ENCODE results near the gene CFHR3.
"Not testable (repeated sequence)": the region's sequence is repeated elsewhere in the genome, so short reads cannot be mapped to it uniquely, and the experiment has no call there.

Gene CFHR3

GRCh38 chr1:196774603-196775002 is at the start of gene CFHR3:
CFHR3 (plus strand) TSS chr1:196774840; CDS start chr1:196774887, 47 bp downstream.
- no peak for DNase-seq (ENCODE audit: low read depth in 3 of 3, low spot score in 1 of 3)

DNA sequence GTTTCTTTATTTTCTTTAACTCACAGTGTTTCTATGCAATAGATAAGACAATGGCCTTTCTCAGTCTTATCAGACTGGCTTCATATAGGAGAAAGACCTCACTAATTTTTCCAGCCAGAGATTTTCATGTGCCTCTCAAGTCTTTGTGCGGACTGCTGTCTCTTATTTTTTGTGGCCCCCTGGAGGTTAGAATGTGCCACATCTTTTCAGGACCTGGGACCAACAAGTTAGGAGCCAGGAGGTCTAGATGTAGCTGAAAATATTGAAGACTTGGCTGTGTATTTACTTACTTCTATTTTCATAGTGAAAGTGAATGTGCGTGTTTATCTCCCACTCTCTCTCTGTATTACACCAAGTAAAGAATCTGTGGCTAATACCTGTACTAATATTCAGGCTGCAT is 42.1 kb upstream of the CFHR3 start:
- no peak for DNase-seq (ENCODE audit: low read depth in 3 of 3, low spot score in 1 of 3)

- DNase-seq (ENCODE audit: low read depth in 3 of 3, low spot score in 1 of 3), result no peak
These were observed 41.3 kb upstream of the CFHR3 start for GRCh38 chr1:196733091-196733970.

GRCh38 chr1:196734006-196734405 is 40.6 kb upstream of the CFHR3 start:
- DNase-seq (ENCODE audit: low read depth in 3 of 3, low spot score in 1 of 3), result no peak

DNA sequence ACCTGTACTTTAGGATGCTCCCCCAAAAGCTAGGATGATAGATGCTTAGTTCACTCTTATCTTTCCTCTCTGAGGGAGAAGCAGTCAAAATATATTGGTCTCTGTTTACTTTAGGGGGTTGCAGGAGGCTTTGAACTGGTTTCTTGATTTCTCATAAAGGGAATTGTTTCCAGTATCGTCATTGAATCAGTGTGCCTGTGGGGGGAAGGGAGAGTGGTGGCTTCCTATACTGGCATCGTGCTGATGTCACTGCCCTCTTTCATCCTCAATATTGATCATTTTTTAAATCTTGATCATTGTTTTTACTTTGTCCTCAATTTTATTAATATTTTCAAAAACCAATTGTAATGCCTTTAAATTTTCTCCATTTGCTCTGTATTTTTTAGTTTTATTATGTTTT is 40.2 kb upstream of the CFHR3 start:
- DNase-seq (ENCODE audit: low read depth in 3 of 3, low spot score in 1 of 3), result no peak

DNA sequence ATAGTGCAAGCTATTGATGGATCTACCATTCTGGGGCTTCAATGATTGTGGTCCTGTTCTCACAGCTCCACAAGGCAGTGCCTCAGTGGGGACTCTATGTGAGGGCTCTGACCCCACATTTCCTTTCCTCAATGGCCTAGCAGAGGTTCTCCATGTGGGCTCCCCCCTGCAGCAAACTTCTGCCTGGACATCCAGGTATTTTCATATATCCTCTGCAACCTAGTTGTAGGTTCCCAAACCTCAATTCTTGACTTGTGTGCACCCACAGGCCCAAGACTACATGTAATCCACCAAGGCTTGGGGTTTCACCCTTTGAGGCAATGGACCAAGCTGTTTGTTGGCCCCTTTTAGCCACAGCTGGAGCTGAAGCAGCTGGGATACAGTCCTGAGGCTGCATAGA is 35.9 kb upstream of the CFHR3 start:
- no peak for DNase-seq (ENCODE audit: low read depth in 3 of 3, low spot score in 1 of 3)

GRCh38 chr1:196743244-196743643 is 31.4 kb upstream of the CFHR3 start:
- DNase-seq (ENCODE audit: low read depth in 3 of 3, low spot score in 1 of 3), result not testable (repeated sequence)

DNA sequence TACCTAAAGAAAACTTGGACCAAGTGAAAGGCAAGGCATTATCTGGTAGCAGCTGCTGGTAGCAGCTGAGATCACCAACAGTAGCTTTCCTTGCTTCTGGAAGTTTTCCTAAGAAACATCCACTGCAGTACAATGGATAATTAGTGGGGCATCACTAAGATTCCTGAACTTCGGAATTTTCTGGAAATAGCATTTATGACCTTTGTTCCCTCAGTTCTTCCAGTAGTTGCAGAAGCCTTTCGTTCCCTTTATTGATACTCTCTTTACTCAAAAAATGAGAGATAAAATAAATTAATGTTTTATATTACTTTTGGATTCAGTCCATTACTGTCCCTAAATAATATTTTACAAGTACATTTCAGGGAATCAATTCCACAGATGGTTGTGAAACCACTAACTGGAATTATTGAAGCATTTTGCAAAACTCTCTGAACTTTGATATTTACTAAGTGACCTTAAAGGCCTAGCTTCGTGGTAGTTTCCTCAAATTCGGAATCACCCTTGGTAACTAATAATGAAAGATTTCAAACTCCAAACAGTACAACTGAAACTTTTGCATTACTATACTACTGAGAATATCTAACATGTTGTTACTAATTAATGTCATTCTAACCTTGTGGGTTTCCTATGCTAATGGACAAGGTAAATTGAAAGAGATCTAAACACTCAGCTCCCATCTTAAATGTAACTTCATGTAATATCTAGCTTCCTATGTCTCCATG is 9.5 kb upstream of the CFHR3 start:
- not testable (repeated sequence) for DNase-seq (ENCODE audit: low read depth in 3 of 3, low spot score in 1 of 3)

DNA sequence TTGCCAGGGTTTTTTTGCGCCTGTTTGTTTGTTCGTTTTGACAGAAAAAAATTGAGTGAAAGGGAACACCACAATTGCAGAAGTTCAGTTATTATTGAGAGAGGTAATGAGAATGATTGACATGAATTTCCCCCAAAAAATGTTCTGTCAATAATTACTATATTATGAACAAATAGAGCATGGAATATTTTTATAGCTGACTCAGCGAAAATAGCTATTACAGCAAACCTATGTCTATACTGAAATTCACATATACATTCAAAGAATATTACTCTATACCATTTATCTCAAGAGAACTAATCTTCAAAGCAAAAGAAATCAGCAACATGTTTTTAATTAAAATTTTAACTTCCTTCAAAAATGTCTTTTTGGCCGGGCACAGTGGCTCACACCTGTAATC is 4.8 kb upstream of the CFHR3 start:
- not testable (repeated sequence) for DNase-seq (ENCODE audit: low read depth in 3 of 3, low spot score in 1 of 3)

GRCh38 chr1:196773713-196774112 is 927 bp upstream of the CFHR3 start:
- DNase-seq (ENCODE audit: low read depth in 3 of 3, low spot score in 1 of 3), result no peak

- DNase-seq (ENCODE audit: low read depth in 3 of 3, low spot score in 1 of 3), result no peak
These were observed 465 bp upstream of the CFHR3 start for GRCh38 chr1:196774175-196774574.

DNA sequence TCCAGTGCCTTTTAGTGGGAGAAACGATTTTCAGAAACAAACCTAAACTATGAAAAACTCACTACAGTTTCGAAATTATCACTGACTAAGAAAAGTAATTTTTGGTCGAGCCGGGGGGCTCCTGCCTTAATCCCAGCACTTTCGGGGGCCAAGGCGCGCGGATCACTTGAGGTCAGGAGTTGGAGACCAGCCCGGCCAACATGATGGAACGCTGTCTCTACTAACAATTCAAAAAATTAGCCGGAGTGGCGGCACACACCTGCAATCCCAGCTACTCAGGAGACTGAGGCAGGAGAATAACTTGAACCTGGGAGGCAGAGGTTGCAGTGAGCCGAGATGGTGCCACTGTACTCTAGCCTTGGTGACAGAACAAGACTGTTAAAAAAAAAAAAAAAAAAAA is 3.0 kb downstream of the CFHR3 start:
- DNase-seq (ENCODE audit: low read depth in 3 of 3, low spot score in 1 of 3), result no peak

DNA sequence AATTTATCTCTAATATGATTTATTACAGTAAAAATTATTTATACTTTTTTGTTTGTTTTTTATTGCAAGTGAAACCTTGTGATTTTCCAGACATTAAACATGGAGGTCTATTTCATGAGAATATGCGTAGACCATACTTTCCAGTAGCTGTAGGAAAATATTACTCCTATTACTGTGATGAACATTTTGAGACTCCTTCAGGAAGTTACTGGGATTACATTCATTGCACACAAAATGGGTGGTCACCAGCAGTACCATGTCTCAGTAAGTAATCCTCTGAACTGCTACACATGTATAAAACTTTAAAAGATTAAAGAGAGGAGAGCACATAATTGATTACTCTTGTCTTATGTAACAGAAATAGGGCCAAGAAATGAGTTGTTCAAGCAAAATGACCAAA is 4.5 kb downstream of the CFHR3 start:
- DNase-seq (ENCODE audit: low read depth in 3 of 3, low spot score in 1 of 3), result no peak

DNA sequence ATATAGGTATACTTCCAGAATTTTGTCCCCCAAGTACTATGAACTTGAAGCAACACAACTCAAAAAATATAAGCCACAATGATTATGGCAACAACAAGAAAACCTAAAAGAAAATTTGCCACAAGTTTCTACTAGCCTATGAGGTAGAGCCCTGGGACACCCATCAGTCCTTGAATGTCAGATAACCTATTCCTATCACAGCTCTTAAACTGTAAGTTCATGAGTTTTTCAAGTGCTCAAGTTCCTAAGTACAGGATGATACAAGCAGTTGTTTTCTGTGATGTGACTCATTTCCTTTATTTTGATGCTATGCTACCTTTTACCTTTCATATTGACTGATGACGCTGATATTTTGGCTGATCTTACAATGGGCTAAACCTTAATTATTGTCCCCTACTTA is 16.6 kb downstream of the CFHR3 start:
- not testable (repeated sequence) for DNase-seq (ENCODE audit: low read depth in 3 of 3, low spot score in 1 of 3)

DNA sequence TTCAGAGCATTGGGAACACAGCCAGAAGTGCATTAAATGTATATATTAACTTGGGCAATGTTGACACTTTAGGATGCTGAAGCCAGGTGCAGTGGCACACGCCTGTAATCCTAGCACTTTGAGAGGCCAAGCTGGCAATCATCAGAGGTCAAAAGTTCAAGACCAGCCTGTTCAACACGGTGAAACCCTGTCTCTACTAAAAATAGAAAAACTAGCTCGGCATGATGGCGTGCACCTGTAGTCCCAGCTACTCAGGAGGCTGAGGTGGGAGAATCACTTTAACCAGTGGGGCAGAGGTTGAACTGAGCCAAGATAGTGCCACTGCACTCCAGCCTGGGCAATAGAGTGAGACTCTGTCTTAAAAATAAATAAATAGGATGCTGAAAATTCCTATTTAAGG is 19.5 kb downstream of the CFHR3 start:
- not testable (repeated sequence) for DNase-seq (ENCODE audit: low read depth in 3 of 3, low spot score in 1 of 3)

- no peak for DNase-seq (ENCODE audit: low read depth in 3 of 3, low spot score in 1 of 3)
These were observed 23.3 kb downstream of the CFHR3 start for GRCh38 chr1:196797891-196798290.

GRCh38 chr1:196801920-196802319 is 27.3 kb downstream of the CFHR3 start:
- DNase-seq (ENCODE audit: low read depth in 3 of 3, low spot score in 1 of 3), result not testable (repeated sequence)

- DNase-seq (ENCODE audit: low read depth in 3 of 3, low spot score in 1 of 3), result no peak
These were observed 34.0 kb downstream of the CFHR3 start for GRCh38 chr1:196808529-196809235.

GRCh38 chr1:196817442-196817841 is 42.8 kb downstream of the CFHR3 start:
- DNase-seq (ENCODE audit: low read depth in 3 of 3, low spot score in 1 of 3), result not testable (repeated sequence)

DNA sequence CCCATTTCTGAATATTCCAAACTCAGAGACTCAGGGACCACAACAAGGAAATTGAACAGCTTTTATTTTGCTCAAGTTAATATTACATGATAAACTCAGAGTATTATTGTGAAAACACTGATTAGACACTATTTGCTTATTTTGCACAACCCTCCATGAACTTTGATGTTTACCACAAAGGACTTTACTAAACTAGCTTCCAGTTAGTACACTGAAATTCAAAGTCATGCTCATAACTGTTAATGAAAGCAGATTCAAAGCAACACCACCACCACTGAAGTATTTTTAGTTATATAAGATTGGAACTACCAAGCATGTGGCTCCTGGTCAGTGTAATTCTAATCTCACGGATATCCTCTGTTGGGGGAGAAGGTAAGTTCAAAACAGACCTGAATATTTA is 44.9 kb downstream of the CFHR3 start, which contains the start of gene CFHR1:
CFHR1 (plus strand) TSS at position 201 of the 400 bp plus-strand sequence; CDS start at position 315, 114 bp downstream.
- not testable (repeated sequence) for DNase-seq (ENCODE audit: low read depth in 3 of 3, low spot score in 1 of 3)

DNA sequence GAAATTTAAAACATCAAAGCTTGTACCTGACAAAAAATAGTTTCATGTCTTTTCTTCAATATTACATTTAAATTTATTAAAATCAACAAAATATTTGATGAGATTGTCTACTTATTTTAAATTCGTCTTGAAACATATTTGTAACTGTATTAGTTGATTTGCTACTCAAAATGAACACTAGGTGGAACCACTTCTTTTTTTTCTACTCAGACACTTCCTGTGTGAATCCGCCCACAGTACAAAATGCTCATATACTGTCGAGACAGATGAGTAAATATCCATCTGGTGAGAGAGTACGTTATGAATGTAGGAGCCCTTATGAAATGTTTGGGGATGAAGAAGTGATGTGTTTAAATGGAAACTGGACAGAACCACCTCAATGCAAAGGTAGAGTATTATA is 53.2 kb downstream of the CFHR3 start:
- not testable (repeated sequence) for DNase-seq (ENCODE audit: low read depth in 3 of 3, low spot score in 1 of 3)
